Hepatocyte (in vitro differentiated cells): ENCODE measurements around the gene HS3ST1.

ENCODE experiments used
- EZH2 ChIP-seq: fragments of 200-600 bp; sonication (generic); IDR thresholded peaks from 2 replicates; pipeline ENCODE4 v1.6.1; 2016; ENCODE audit warnings: antibody characterized with exemption, mild to moderate bottlenecking, borderline replicate concordance
- EZH2phosphoT487 ChIP-seq: fragments of 200-600 bp; sonication (generic); IDR thresholded peaks from one replicate; pipeline ENCODE4 v1.6.1; 2018; ENCODE audit warnings: antibody characterized with exemption, mild to moderate bottlenecking, low read depth, moderate library complexity; ENCODE audit not compliant: unreplicated experiment, severe bottlenecking
- TF ChIP-seq, protein P1 (sequence below): fragments of 200-600 bp; sonication (generic); IDR thresholded peaks from 2 replicates; pipeline ENCODE4 v1.5.1; 2016; ENCODE audit warnings: antibody characterized with exemption, mild to moderate bottlenecking; ENCODE audit not compliant: poor library complexity

DNA sequence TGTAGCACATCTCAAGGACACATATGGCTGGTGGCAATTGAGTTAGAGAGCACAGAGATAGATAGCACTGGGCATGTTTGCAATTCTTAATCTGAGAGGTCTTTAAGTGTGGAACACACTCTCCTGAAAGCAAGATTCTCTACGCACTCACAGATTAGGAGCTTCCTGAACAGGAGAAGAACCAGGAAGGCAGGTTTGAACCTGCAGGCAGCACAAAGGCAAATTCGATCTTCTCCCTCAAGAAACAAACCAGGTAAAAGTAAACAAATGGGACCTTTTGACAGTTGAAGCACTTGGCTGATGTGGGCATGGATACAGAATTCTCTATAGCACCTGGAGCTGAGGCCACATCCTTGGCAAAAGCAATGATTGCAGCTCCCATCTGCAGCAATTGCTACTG, 24.3 kb downstream of the HS3ST1 start:
- TF ChIP-seq EZH2 (no peak), EZH2phosphoT487 (no peak)
- TF ChIP-seq, protein P1, sequence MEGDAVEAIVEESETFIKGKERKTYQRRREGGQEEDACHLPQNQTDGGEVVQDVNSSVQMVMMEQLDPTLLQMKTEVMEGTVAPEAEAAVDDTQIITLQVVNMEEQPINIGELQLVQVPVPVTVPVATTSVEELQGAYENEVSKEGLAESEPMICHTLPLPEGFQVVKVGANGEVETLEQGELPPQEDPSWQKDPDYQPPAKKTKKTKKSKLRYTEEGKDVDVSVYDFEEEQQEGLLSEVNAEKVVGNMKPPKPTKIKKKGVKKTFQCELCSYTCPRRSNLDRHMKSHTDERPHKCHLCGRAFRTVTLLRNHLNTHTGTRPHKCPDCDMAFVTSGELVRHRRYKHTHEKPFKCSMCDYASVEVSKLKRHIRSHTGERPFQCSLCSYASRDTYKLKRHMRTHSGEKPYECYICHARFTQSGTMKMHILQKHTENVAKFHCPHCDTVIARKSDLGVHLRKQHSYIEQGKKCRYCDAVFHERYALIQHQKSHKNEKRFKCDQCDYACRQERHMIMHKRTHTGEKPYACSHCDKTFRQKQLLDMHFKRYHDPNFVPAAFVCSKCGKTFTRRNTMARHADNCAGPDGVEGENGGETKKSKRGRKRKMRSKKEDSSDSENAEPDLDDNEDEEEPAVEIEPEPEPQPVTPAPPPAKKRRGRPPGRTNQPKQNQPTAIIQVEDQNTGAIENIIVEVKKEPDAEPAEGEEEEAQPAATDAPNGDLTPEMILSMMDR, result no peak
